Nephron progenitor cell (in vitro differentiated cells): ENCODE results near the gene RMI2.

Experiments used
- DNase-seq: peaks from one replicate; pipeline ENCODE4 v3.0.0; 2021
- H3K27ac Mint-ChIP-seq: 2 replicates; pipeline ENCODE4 v1.8.0; 2021; ENCODE audit warnings: mild to moderate bottlenecking, moderate library complexity, mixed read lengths
- H3K27me3 Mint-ChIP-seq: 2 replicates; pipeline ENCODE4 v1.8.0; 2021; ENCODE audit warnings: mild to moderate bottlenecking, low read depth, mixed read lengths; ENCODE audit not compliant: poor library complexity
- H3K36me3 Mint-ChIP-seq: 2 replicates; pipeline ENCODE4 v1.8.0; 2021; ENCODE audit warnings: low read depth, mixed read lengths
- H3K4me1 Mint-ChIP-seq: 2 replicates; pipeline ENCODE4 v1.8.0; 2021; ENCODE audit warnings: mixed read lengths
- H3K4me3 Mint-ChIP-seq: 2 replicates; pipeline ENCODE4 v1.8.0; 2021; ENCODE audit warnings: mild to moderate bottlenecking, moderate library complexity, mixed read lengths
- H3K9me3 Mint-ChIP-seq: 2 replicates; pipeline ENCODE4 v1.8.0; 2021; ENCODE audit warnings: mild to moderate bottlenecking, moderate library complexity, mixed read lengths
- TF ChIP-seq, protein P1 (sequence below): fragments of 200-600 bp; sonication (generic); IDR thresholded peaks from 2 replicates; pipeline ENCODE4 v1.5.0; 2021; ENCODE audit warnings: antibody characterized with exemption

RMI2 gene

DNA sequence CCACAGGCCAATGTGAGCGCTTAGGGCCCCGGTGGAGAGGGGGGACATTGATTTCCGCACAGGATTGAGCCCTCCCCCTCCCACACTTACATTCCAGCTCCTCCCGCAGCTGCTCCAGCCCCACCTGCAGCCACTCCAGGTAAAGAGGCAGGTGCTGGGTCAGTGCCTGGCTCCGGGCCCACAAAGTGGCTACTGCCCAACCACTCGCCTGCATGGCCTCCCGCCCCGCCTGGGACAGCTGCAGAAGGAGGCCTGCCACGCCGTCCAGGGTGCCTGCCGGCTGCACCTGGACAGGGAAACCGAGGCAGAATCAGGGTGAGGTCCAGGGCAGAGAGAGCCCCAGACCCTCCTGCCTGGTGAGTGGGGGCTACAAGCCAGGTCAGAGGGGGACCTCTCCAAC lies 46.3 kb downstream of the RMI2 start:
- no peak overlapping the region for H3K27ac Mint-ChIP-seq
- peaks cover 38% of the 10 kb centered on the region for H3K4me1 Mint-ChIP-seq
- TF ChIP-seq, protein P1, sequence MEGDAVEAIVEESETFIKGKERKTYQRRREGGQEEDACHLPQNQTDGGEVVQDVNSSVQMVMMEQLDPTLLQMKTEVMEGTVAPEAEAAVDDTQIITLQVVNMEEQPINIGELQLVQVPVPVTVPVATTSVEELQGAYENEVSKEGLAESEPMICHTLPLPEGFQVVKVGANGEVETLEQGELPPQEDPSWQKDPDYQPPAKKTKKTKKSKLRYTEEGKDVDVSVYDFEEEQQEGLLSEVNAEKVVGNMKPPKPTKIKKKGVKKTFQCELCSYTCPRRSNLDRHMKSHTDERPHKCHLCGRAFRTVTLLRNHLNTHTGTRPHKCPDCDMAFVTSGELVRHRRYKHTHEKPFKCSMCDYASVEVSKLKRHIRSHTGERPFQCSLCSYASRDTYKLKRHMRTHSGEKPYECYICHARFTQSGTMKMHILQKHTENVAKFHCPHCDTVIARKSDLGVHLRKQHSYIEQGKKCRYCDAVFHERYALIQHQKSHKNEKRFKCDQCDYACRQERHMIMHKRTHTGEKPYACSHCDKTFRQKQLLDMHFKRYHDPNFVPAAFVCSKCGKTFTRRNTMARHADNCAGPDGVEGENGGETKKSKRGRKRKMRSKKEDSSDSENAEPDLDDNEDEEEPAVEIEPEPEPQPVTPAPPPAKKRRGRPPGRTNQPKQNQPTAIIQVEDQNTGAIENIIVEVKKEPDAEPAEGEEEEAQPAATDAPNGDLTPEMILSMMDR: no peak
- DNase-seq: no peak
- no peaks in the 10 kb centered on the region for H3K9me3 Mint-ChIP-seq
- H3K27me3 Mint-ChIP-seq: peaks cover 16% of the 10 kb centered on the region
- H3K36me3 Mint-ChIP-seq: no peaks in the 10 kb centered on the region
- H3K4me3 Mint-ChIP-seq: no peak overlapping the region

DNA sequence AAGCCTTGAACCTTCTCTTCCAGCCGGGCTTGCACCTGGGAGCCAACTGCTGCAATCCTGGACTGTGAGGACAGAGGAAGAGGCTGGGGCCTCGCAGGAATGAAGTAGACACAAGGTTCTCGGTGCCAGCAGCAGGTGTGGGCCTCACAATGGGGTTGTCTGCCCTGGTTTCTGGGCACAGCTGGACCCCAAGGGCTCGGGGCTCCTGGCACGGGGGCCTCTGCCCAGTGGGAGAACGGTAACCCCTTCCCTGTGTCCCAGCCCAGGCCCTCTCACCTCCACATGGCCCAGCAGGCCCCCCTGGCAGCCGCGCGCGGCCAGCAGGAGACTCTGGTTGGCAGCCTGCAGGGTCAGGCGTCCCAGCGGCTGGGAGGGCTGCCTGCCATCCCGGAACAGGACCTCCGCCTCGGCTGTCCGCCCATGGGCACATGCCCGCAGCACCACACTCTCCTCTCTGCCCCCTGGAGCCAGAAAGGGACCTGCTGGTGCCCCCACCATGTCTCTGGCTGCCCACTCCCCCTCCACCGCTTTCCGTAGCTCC lies 46.9 kb downstream of the RMI2 start:
- H3K27me3 Mint-ChIP-seq: peaks cover 16% of the 10 kb centered on the region
- H3K4me1 Mint-ChIP-seq: peaks cover 42% of the 10 kb centered on the region
- H3K27ac Mint-ChIP-seq: no peak overlapping the region
- no peaks in the 10 kb centered on the region for H3K9me3 Mint-ChIP-seq
- H3K4me3 Mint-ChIP-seq: no peak overlapping the region
- no peaks in the 10 kb centered on the region for H3K36me3 Mint-ChIP-seq
- TF ChIP-seq, protein P1: no peak
- DNase-seq: no peak

- DNase-seq: no peak
- TF ChIP-seq, protein P1: no peak
- Mint-ChIP-seq H3K4me3 (no peak overlapping the region), H3K27ac (no peak overlapping the region), H3K4me1 (peaks cover 33% of the 10 kb centered on the region), H3K36me3 (no peaks in the 10 kb centered on the region), H3K9me3 (no peaks in the 10 kb centered on the region), H3K27me3 (peaks cover 13% of the 10 kb centered on the region)
These were observed 48.1 kb downstream of the RMI2 start for GRCh38 chr16:11393366-11393765.

- DNase-seq: no peak
- Mint-ChIP-seq H3K9me3 (no peaks in the 10 kb centered on the region), H3K36me3 (no peaks in the 10 kb centered on the region), H3K27me3 (peaks cover 9% of the 10 kb centered on the region), H3K4me1 (peaks cover 28% of the 10 kb centered on the region), H3K4me3 (no peak overlapping the region), H3K27ac (no peak overlapping the region)
- TF ChIP-seq, protein P1: no peak
These were observed 48.8 kb downstream of the RMI2 start for GRCh38 chr16:11393861-11394592.

GRCh38 chr16:11394593-11394960 lies 49.3 kb downstream of the RMI2 start:
- Mint-ChIP-seq H3K27ac (no peak overlapping the region), H3K27me3 (peaks cover 7% of the 10 kb centered on the region), H3K36me3 (no peaks in the 10 kb centered on the region), H3K4me1 (peaks cover 25% of the 10 kb centered on the region), H3K9me3 (no peaks in the 10 kb centered on the region), H3K4me3 (no peak overlapping the region)
- TF ChIP-seq, protein P1: no peak
- no peak for DNase-seq
